Fibroblast of gingiva (primary cell): Measurements from ENCODE around the gene DTD2.

ENCODE experiments used
- DNase-seq: peaks from one replicate; pipeline ENCODE4 v3.0.0-alpha.2; 2011; ENCODE audit warnings: low read depth

DTD2 gene

GRCh38 chr14:31405106-31405505 is 52.2 kb downstream of the DTD2 start:
- DNase-seq, result no peak

GRCh38 chr14:31403707-31404106 is 53.6 kb downstream of the DTD2 start:
- DNase-seq, result no peak

- peak; percentile 29 for DNase-seq
Observed at GRCh38 chr14:31402764-31403439, 54.4 kb downstream of the DTD2 start.

GRCh38 chr14:31401369-31401932 is 55.9 kb downstream of the DTD2 start:
- no peak for DNase-seq

GRCh38 chr14:31400031-31400638 is 57.2 kb downstream of the DTD2 start:
- DNase-seq, result no peak
